ENCODE data around the gene VBP1. TPM values are rescaled to one million over a fixed set of nuclear protein-coding genes. Genes with fewer than 3 reads are reported as not detected.

The VBP1 gene
- total RNA-seq, result 44.5 and 69.7 TPM in 2 replicates

GRCh38 chrX:155216179-155216939 is at the start of gene VBP1:
TSS of gene VBP1 (plus strand) at chrX:155216460. CDS start at chrX:155216483, 23 bp downstream.

DNA sequence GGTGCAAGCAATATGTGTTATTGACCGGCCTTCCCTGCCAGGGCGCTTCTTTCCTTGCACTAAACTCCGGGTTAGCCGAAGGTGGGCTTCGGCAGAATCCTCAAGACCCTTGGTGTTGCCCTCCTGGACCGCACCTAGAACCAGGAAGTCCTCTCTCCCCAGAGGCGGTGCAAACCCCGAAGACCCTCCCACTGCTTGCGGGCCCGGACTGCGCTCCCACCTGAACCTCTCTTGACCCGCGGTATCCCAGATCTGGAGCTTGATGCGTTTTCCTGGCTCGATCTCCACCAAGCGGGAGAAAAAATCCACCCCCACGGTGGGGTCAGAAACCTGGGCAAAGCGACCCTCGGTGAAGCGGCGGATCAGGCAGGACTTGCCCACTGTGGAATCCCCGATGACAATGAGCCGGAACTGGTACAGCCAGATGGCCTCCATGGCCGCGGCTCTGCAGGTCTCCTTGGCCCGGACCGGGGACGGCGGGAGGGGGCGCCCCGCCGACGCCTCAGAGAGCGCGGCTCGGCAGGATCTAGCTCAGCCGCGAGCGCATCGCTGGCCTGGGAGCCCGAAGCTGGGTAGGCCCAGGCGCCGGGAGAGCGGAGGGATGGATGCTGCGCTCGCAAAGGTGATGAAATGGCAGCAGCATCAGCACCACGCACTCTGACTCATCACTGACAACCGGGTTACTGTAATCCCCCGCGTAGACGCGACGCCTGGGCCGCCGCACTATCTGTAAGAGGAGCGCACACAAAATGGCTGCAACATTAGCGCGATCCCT is 47.8 kb downstream of the VBP1 start, which contains the start of gene RAB39B:
Gene RAB39B (minus strand): TSS at position 638 of the 775 bp plus-strand sequence. CDS start 203 bp downstream, at position 435.

Other genes with a start within 250 kb of the VBP1 start
- gene F8, start 193.7 kb upstream of the VBP1 start, total RNA-seq, result 0.34 and 1.9 TPM in 2 replicates
- 28.0 and 39.5 TPM in 2 replicates for gene FUNDC2, start 189.6 kb upstream of the VBP1 start, total RNA-seq
- gene CMC4, start 145.3 kb upstream of the VBP1 start, total RNA-seq, result 9.0 and 20.5 TPM in 2 replicates
- gene MTCP1, start 145.3 kb upstream of the VBP1 start, total RNA-seq, result 12.2 and 22.6 TPM in 2 replicates
- 12.0 and 23.3 TPM in 2 replicates for gene BRCC3, start 145.0 kb upstream of the VBP1 start, total RNA-seq
- gene RAB39B, start 48.0 kb downstream of the VBP1 start, total RNA-seq, result 0.07 and 1.0 TPM in 2 replicates
- gene CLIC2, start 118.2 kb downstream of the VBP1 start, total RNA-seq, result under 0.01 and 0.14 TPM in 2 replicates
- not detected in 2 replicates for gene F8A2, start 165.6 kb downstream of the VBP1 start, total RNA-seq
- gene F8A3, start 242.2 kb downstream of the VBP1 start, total RNA-seq, result 0.34 and 1.4 TPM in 2 replicates

Measured in nasal cavity respiratory epithelium epithelial cell of viscerocranial mucosa (primary cell).